Muscle layer of duodenum (tissue), 2 donors: ENCODE results near the gene MCF2L2.

Source experiments
- H3K27ac ChIP-seq: one replicate; pipeline ENCODE4 v1.7.0; 2013; ENCODE audit warnings: mild to moderate bottlenecking, low read length
- H3K27me3 ChIP-seq: one replicate; pipeline ENCODE4 v1.7.0; 2013; ENCODE audit warnings: low read depth, mild to moderate bottlenecking, control low read depth, low read length
- H3K36me3 ChIP-seq, 2 donors: one replicate each; pipeline ENCODE4 v1.7.0; 2013; ENCODE audit warnings: low read length in 2 of 2, control low read depth in 1 of 2, mild to moderate bottlenecking in 1 of 2; ENCODE audit not compliant: insufficient read depth in 2 of 2, control insufficient read depth in 1 of 2
- H3K4me1 ChIP-seq, 2 donors: one replicate each; pipeline ENCODE4 v1.7.0; 2013; ENCODE audit warnings: low read length in 2 of 2, mild to moderate bottlenecking in 2 of 2, control low read depth in 1 of 2, moderate library complexity in 1 of 2; ENCODE audit not compliant: insufficient read depth in 2 of 2, control insufficient read depth in 1 of 2
- H3K4me3 ChIP-seq, 2 donors: one replicate each; pipeline ENCODE4 v1.7.0; 2013; ENCODE audit warnings: low read length in 2 of 2, low read depth in 1 of 2, mild to moderate bottlenecking in 1 of 2
- H3K9me3 ChIP-seq, 2 donors: one replicate each; pipeline ENCODE4 v1.7.0; 2013; ENCODE audit warnings: low read length in 2 of 2, control low read depth in 1 of 2, mild to moderate bottlenecking in 1 of 2; ENCODE audit not compliant: control insufficient read depth in 1 of 2
- donor health status: healthy.

Gene MCF2L2

DNA sequence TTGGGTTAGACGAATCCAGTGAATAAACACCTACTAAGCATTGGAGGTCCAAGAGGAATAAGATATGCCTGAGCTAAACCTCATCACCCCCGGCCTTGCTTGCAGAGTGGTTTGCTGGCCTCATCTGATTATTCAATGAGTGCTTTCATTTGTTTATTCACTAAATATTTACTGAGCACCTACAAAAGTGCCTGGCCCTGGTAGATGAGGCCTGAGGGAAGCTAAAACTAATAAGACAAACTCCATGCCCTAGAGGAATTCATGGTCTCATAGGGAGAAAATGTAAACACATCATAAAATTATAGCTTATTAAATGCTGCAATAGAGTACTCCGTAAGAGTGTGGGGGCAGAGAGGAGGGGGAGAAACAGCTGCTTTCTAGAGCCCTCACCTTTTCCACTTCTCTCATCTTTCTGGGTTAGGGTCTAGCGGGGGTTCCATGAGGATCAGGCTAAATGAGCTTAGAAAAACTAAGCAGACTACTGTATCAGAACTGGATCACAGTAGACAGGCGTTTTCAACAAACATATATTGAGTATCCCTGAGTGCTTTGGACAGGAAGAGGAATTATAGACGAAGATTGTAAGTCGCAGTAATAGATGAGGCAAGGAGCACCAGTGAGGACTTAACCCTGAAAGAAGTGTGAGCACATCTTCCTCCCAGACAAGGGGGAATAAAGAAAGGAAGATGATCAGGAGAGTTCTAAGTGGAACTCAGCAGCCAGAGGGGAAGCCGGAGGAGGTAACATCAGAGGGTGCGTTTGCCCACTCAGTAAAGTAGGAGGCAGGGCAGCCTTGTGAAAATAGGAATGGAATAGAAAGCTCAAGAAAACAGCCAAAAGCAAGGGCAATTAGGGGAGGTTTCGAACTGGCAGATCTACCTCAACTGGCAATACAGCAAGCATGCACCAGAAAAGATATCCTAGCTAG lies 234.4 kb downstream of the MCF2L2 start:
- H3K9me3 ChIP-seq = peaks cover 0 to 6% of the 10 kb centered on the region in 2 donors
- H3K27ac ChIP-seq = no peak overlapping the region
- no peak overlapping the region for H3K4me3 ChIP-seq
- no peaks in the 10 kb centered on the region for H3K27me3 ChIP-seq
- H3K36me3 ChIP-seq = no peaks in the 10 kb centered on the region
- H3K4me1 ChIP-seq = no peaks in the 10 kb centered on the region

DNA sequence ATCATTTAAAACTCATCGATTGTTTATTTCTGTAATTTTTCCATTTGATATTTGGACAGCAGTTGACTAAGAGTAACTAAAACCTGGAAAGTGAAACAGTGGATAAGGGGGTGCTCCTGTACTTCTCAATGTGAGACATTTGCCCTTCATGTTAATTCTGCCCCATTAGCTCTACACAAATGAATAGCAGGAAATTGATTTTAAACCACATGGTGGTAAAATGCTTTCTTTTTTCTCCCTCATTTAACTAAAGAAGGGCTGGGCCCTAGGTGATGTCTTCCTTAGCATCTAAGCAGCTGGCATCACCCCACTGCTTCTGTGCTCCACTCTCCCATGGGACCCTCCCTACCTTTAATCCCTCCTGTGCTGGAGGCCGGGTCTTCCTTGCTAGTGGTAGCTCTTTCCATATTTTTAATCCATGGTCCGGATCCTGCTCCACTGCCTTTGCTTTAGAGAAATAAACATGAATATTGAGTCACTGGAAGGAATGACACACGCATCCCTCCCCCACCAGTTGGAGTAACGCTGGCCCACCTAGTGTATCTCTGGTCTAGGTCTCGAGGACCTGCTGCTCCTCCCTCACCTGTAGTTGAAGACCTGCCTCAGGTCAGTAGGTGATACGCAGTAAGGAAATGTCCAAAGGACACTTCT lies 235.6 kb downstream of the MCF2L2 start:
- Histone ChIP-seq H3K4me1 (no peaks in the 10 kb centered on the region), H3K9me3 (peaks cover 0 to 2% of the 10 kb centered on the region in 2 donors), H3K27ac (no peak overlapping the region), H3K36me3 (no peaks in the 10 kb centered on the region), H3K4me3 (no peak overlapping the region), H3K27me3 (no peaks in the 10 kb centered on the region)

DNA sequence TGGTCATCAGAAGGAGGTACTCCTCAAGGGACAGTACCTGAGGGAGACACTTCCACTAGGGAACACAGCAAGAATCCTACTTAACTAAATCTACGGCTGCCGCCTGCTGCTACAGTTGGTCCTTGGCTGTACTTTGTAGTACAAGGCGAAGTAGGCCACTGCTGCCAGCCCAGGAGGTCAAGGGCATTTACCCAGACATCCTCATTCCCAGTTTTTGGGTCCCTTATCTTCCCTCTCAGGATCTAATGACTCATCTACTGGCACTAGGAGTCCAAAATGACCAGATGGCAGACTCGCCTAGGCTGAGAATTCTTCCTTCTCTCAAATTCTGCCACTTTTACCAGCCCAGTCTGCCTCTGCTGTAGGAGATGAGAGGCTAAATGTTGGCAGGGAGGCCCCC lies 238.8 kb downstream of the MCF2L2 start:
- no peak overlapping the region for H3K27ac ChIP-seq
- H3K9me3 ChIP-seq = no peaks in the 10 kb centered on the region
- H3K36me3 ChIP-seq = no peaks in the 10 kb centered on the region
- no peak overlapping the region for H3K4me3 ChIP-seq
- peaks cover 0 to 7% of the 10 kb centered on the region in 2 donors for H3K4me1 ChIP-seq
- no peaks in the 10 kb centered on the region for H3K27me3 ChIP-seq

DNA sequence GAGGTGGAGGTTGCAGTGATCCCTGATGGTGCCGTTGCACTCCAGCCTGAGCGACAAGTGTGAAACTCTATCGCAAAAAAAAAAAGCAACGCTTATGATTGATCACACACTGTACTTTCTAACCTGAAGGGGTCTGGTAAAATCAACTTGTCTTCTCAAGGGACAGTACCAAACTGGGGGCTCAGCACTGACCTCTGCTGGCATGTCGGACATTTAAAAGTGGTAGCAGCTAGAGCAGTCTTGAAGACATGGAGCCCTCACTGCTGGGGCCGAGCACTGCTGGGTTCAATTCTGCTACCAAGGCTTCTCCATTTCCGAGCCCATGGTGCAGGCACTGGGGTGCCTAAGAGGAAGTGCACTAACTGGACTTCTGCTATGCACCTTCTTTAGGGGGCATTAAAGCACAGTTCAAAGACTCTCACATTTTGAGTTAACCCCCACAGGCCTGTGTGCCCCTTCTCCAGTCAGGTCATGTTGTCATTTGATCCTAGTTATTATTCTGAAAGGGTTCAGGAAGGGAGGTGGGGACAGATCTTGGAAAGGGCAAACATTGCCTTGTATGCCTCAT lies 239.4 kb downstream of the MCF2L2 start:
- Histone ChIP-seq H3K9me3 (no peaks in the 10 kb centered on the region), H3K27me3 (no peaks in the 10 kb centered on the region), H3K4me1 (peaks cover 0 to 7% of the 10 kb centered on the region in 2 donors), H3K36me3 (no peaks in the 10 kb centered on the region), H3K27ac (no peak overlapping the region), H3K4me3 (no peak overlapping the region)

DNA sequence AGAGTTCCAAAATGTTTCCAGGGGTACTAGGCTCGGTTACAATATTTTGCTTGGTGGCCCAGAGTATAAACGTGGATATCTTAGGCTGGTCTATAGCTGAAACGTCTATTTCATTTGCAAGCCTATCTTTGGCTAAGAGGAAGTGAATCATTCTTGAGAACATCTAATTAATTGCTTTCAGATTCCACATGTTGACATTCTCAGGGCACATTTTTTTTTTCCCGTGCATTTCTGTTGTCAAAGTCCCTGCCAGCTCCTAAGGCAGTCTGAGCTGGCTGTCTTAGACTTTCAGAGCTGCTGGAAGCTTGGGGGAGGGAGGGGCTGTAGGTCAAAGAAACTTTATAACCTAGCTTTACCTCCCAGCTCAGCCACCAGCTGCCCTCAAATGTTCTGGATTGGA lies 242.7 kb downstream of the MCF2L2 start:
- Histone ChIP-seq H3K4me1 (peaks cover 0 to 7% of the 10 kb centered on the region in 2 donors), H3K27me3 (peaks cover under 1% of the 10 kb centered on the region), H3K36me3 (no peaks in the 10 kb centered on the region), H3K9me3 (no peaks in the 10 kb centered on the region), H3K27ac (no peak overlapping the region), H3K4me3 (no peak overlapping the region)

DNA sequence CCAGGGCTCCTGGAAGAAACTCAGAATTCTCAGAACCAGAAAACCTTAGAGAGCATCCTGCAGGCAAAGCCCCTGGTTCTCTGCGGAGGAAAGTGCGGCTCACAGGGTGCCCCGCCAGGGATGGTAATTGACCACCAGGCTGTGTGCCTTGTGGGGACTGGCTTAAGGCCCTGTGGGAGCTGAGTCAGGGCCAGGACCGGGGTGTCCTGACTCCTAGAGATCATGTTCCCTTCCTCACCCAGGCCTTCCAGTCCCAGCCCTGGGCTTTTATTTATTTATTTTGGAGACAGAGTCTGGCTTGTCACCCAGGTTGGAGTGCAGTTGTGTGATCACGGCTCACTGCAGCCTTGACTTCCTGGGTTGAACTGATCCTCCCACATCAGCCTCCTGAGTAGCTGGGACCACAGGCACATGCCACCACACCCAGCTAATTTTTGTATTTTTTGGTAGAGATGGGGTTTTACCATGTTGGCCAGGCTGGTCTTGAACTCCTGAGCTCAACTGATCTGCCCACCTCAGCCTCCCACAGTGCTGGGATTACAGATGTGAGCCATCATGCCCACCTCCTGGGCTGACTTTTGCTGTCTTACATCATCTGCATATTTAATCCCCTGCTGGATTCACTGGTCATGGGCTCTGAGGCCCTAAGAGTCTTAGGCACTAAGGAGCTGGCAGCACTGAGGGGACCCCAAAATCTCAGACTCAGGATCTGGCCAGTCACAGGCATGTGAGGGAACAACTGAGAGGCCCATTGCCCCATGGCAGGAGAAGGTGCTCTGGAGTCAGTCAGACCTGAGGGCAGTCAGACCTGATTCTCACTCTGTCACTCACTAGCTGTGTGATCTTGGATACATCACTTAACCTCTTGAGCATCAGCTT lies 245.4 kb downstream of the MCF2L2 start:
- no peak overlapping the region for H3K4me3 ChIP-seq
- peaks cover 7 to 12% of the 10 kb centered on the region in 2 donors for H3K4me1 ChIP-seq
- no peaks in the 10 kb centered on the region for H3K9me3 ChIP-seq
- H3K27ac ChIP-seq = no peak overlapping the region
- H3K36me3 ChIP-seq = no peaks in the 10 kb centered on the region
- H3K27me3 ChIP-seq = peaks cover 7% of the 10 kb centered on the region

DNA sequence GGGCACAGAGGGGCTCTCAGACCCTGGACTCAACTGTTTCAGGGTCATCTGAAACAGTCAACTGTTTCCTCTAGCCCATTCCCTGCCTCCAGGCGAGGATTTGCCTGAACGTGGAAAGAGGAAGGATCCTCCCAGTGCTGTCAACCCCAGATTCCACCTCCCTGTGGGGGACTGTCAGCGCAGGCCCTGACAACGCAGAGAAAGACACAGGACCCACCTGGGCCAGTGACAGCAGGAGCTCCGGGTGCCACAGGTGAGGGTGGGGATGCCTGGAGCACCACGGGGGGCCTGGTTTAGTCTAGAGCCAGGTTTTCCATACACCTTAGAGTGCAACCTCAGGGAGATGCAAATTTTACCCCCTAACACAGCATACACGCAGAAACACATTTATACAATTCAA lies 246.3 kb downstream of the MCF2L2 start:
- H3K4me1 ChIP-seq = peaks cover 7 to 12% of the 10 kb centered on the region in 2 donors
- H3K27ac ChIP-seq = no peak overlapping the region
- peaks cover 7% of the 10 kb centered on the region for H3K27me3 ChIP-seq
- no peaks in the 10 kb centered on the region for H3K9me3 ChIP-seq
- H3K4me3 ChIP-seq = no peak overlapping the region
- no peaks in the 10 kb centered on the region for H3K36me3 ChIP-seq

DNA sequence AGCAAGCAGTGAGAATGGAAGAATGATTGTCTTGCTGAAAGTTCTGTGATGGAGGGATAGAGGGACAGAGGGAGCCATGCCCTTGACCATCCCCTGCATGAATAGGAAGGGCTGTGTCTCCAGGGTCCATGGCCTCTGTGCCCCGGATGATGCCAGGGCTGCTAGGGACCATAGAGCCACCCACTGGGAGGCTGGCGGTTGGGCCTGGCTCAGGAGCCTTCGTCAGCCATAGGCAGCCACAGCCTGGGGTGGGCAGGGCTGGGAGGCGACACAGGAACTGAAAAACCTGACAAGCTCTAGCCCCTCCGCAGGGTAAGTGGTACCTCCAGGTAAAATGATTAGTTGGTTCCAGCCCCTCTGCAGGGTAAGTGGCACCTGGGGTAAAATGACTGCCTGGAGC lies 246.8 kb downstream of the MCF2L2 start:
- H3K4me3 ChIP-seq = no peak overlapping the region
- H3K9me3 ChIP-seq = no peaks in the 10 kb centered on the region
- peaks cover 7 to 12% of the 10 kb centered on the region in 2 donors for H3K4me1 ChIP-seq
- no peak overlapping the region for H3K27ac ChIP-seq
- no peaks in the 10 kb centered on the region for H3K36me3 ChIP-seq
- H3K27me3 ChIP-seq = peaks cover 10% of the 10 kb centered on the region

DNA sequence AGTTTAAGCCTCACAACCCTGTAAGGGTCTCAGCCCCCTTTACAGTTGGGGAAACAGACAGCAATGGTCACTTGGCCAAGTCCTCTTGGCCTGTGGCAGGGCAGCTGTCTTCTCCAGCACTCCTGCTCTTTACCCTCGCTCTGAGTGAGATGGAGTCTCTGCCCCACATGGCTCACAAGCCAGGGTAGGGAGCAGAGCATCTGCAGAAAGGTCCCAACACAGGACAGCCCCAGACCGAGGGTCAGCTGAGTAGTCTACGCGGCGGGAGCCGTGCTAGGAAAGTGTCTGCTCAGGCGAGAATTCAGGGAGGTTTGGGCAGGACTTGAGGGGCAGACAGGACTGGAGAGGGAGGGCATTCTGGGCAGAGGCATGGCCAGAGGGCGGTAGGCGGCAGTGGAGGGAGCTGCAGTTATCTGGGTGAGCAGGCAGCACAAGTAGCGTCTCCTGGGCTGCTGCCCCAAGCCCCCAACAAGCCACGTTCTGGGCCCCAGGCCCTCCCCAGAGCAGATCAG lies 247.6 kb downstream of the MCF2L2 start:
- H3K4me3 ChIP-seq = no peak overlapping the region
- peaks cover 13% of the 10 kb centered on the region for H3K27me3 ChIP-seq
- H3K9me3 ChIP-seq = no peaks in the 10 kb centered on the region
- H3K36me3 ChIP-seq = no peaks in the 10 kb centered on the region
- H3K27ac ChIP-seq = no peak overlapping the region
- H3K4me1 ChIP-seq = peaks cover 7 to 12% of the 10 kb centered on the region in 2 donors

DNA sequence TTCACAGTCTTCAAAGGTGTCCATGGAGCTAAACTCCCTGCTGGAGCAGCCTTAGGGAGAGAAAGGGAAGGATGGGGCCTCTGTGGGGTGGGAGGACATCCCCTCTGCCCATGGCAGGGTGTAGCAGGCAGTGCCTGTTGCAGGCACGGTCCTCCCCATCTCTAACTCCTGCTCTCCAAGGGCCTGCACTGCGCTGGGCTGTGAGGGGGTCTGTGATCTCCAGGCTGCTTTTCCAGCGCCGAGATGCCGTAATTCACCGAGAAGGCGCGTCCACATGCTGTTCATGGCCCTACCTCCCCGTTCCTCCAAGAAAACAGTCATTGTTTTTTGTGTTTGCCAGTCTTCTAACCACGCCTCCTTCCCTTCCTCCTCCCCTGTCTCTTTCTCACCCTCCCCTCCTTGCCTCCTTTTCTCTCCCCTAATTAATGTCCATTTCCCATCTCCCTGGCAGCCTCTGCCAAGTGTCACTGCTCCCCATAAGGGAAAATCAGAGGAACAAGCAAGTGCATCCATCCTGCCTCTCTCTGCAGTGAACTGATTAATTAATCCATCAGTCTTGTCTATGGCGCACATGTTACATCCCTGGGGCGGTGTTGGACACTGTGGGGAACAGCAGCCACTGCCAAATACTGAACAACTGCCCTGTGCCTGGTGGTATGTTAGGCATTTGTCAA lies 248.2 kb downstream of the MCF2L2 start:
- Histone ChIP-seq H3K27ac (no peak overlapping the region), H3K27me3 (peaks cover 13% of the 10 kb centered on the region), H3K4me3 (peak overlapping the region in 1 of 2 donors; percentile 48)

More for the DNA sequence above, 248.2 kb downstream of the MCF2L2 start:
- no peaks in the 10 kb centered on the region for H3K9me3 ChIP-seq
- H3K36me3 ChIP-seq = no peaks in the 10 kb centered on the region
- peaks cover 2 to 12% of the 10 kb centered on the region in 2 donors for H3K4me1 ChIP-seq
